HepG2 (cell line): ENCODE results near the gene CFAP97. TPM values are rescaled to one million over a fixed set of nuclear protein-coding genes. Genes with fewer than 3 reads are reported as not detected.

Experiments
- FOSL1 ChIP-seq: sonication (generic); formaldehyde crosslinking; IDR thresholded peaks from 2 replicates; pipeline ENCODE4 v1.9.0; 2021; ENCODE audit warnings: missing genetic modification reagents, borderline replicate concordance
- FOXP1 ChIP-seq, 2 experiments: fragments of 450-650 bp in 1 of 2; IDR thresholded peaks; 2 replicates each; pipeline ENCODE4 v1.6.1; 2017 to 2018; ENCODE audit warnings: antibody characterized with exemption in 1 of 2
- MEIS2 ChIP-seq: sonication (generic); formaldehyde crosslinking; IDR thresholded peaks from 2 replicates; pipeline ENCODE4 v1.9.0; 2021; ENCODE audit warnings: mild to moderate bottlenecking, missing genetic modification reagents
- NCOA2 ChIP-seq: sonication (generic); formaldehyde crosslinking; IDR thresholded peaks from 2 replicates; pipeline ENCODE4 v1.8.0; 2022; ENCODE audit warnings: inconsistent platforms
- ZFY ChIP-seq: sonication (generic); formaldehyde crosslinking; IDR thresholded peaks from 2 replicates; pipeline ENCODE4 v1.4.0; 2020; ENCODE audit warnings: missing genetic modification reagents
- ZNF569 ChIP-seq: sonication (generic); formaldehyde crosslinking; IDR thresholded peaks from 2 replicates; pipeline ENCODE4 v1.5.0; 2020; ENCODE audit warnings: mild to moderate bottlenecking, missing genetic modification reagents, moderate library complexity, borderline replicate concordance
- polyA plus RNA-seq, 8 experiments: library from polyadenylated mRNA; depleted of rRNA in 3 of 8; stranded (reverse) in 7 of 8; unstranded in 1 of 8; fragments of >200 nt; fragmentation: Illumina TruSeq in 4 of 8; extraction: Trizol in 4 of 8; gene quantifications; 2 replicates each; pipeline versions ENCODE4 v1.2.1 to v1.2.3, GENCODE V29; 2011 to 2016; ENCODE audit warnings: low read depth in 4 of 8, missing spikeins in 1 of 8, mixed read lengths in 1 of 8; ENCODE audit not compliant: insufficient read depth in 1 of 8
- total RNA-seq, 5 experiments: library from RNA; depleted of rRNA; stranded (reverse); fragments of >200 nt; fragmentation: Illumina TruSeq; extraction: Trizol; gene quantifications; 2 replicates each; pipeline ENCODE4 v1.2.3, GENCODE V29; 2016; ENCODE audit warnings: low read depth in 1 of 5
- TF ChIP-seq, protein P1 (sequence below): IDR thresholded peaks from 2 replicates; pipeline ENCODE4 v1.6.1; 2016; ENCODE audit warnings: low read depth, missing genetic modification reagents, missing compliant biosample characterization
- TF ChIP-seq, protein P2 (sequence below): sonication (generic); formaldehyde crosslinking; IDR thresholded peaks from 2 replicates; pipeline ENCODE4 v1.4.0; 2020; ENCODE audit warnings: missing genetic modification reagents, low read depth, mild to moderate bottlenecking, borderline replicate concordance
- TF ChIP-seq, protein P3 (sequence below): IDR thresholded peaks from 2 replicates; pipeline ENCODE4 v1.4.0; 2020; ENCODE audit warnings: mild to moderate bottlenecking, missing genetic modification reagents
- TF ChIP-seq, protein P4 (sequence below), 2 experiments: fragments of 450-650 bp in 1 of 2; sonication (generic) in 1 of 2; formaldehyde crosslinking; IDR thresholded peaks; 2 replicates each; pipeline versions ENCODE4 v1.5.0 to v1.8.0; 2020 to 2022; ENCODE audit warnings: mild to moderate bottlenecking in 1 of 2, missing genetic modification reagents in 1 of 2
- TF ChIP-seq, protein P5 (sequence below): sonication (generic); formaldehyde crosslinking; IDR thresholded peaks from 2 replicates; pipeline ENCODE4 v1.4.0; 2020; ENCODE audit warnings: missing genetic modification reagents, borderline replicate concordance

CFAP97 gene
- total and polyA plus RNA-seq, 2 of the 13 experiments (the other 11 are each of a cell fraction or from before 2014, with no cell fraction given), result 32.1 to 44.4 TPM

DNA sequence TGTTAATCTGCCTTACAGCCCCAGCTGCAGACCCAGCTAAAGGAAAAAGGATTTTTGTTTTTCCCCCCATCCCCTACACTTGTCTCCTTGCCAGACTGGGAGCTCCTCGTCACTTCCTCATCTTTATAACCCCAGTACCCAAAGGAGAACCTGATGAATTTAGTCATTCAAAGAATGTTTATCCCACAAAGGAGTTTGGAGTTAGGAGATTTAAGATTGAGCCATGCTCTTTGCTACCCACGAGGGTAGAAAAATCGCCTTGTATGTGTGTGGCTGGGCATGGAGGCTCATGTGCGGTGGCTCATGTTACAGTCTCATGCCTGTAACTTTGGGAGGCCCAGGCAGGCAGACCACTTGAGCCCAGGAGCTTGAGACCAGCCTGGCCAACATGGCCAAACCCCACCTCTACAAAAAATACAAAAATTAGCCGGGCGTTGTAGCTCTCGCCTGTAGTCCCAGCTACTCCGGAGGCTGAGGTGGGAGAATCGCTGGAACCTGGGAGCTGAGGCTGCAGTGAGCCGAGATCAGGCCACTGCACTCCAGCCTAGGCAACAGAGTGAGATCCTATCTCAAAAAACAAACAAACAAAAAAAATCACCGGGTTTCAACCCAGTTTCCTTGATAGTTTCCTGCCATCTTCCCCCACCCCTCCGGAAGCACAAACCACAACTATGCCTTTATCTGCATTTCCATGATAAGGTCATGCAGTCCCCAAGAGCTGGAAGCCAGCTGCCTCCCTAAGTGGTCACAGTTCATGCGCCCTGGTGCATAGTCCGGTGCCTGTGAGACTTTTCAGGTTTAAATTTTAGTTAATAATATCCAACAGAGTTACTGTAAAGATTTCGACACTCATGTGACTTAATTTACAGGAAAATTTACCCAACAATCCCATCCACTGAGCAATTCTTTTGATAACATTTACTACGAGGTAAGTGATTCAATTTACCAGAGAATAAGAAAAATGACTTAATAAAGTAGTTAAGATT is 1.5 kb downstream of the CFAP97 start (continued):
- TF ChIP-seq, protein P1, sequence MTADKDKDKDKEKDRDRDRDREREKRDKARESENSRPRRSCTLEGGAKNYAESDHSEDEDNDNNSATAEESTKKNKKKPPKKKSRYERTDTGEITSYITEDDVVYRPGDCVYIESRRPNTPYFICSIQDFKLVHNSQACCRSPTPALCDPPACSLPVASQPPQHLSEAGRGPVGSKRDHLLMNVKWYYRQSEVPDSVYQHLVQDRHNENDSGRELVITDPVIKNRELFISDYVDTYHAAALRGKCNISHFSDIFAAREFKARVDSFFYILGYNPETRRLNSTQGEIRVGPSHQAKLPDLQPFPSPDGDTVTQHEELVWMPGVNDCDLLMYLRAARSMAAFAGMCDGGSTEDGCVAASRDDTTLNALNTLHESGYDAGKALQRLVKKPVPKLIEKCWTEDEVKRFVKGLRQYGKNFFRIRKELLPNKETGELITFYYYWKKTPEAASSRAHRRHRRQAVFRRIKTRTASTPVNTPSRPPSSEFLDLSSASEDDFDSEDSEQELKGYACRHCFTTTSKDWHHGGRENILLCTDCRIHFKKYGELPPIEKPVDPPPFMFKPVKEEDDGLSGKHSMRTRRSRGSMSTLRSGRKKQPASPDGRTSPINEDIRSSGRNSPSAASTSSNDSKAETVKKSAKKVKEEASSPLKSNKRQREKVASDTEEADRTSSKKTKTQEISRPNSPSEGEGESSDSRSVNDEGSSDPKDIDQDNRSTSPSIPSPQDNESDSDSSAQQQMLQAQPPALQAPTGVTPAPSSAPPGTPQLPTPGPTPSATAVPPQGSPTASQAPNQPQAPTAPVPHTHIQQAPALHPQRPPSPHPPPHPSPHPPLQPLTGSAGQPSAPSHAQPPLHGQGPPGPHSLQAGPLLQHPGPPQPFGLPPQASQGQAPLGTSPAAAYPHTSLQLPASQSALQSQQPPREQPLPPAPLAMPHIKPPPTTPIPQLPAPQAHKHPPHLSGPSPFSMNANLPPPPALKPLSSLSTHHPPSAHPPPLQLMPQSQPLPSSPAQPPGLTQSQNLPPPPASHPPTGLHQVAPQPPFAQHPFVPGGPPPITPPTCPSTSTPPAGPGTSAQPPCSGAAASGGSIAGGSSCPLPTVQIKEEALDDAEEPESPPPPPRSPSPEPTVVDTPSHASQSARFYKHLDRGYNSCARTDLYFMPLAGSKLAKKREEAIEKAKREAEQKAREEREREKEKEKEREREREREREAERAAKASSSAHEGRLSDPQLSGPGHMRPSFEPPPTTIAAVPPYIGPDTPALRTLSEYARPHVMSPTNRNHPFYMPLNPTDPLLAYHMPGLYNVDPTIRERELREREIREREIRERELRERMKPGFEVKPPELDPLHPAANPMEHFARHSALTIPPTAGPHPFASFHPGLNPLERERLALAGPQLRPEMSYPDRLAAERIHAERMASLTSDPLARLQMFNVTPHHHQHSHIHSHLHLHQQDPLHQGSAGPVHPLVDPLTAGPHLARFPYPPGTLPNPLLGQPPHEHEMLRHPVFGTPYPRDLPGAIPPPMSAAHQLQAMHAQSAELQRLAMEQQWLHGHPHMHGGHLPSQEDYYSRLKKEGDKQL (CRISPR knock-in tag), result peak; percentile 76; the same call in 1 of the 2 replicates
- TF ChIP-seq, protein P2, sequence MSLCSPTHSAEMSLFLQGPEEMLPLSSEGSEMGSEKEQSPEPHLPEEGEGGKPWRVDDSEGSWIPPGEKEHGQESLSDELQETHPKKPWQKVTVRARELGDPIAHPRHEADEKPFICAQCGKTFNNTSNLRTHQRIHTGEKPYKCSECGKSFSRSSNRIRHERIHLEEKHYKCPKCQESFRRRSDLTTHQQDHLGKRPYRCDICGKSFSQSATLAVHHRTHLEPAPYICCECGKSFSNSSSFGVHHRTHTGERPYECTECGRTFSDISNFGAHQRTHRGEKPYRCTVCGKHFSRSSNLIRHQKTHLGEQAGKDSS (CRISPR knock-in tag), result no peak
- TF ChIP-seq, protein P3, sequence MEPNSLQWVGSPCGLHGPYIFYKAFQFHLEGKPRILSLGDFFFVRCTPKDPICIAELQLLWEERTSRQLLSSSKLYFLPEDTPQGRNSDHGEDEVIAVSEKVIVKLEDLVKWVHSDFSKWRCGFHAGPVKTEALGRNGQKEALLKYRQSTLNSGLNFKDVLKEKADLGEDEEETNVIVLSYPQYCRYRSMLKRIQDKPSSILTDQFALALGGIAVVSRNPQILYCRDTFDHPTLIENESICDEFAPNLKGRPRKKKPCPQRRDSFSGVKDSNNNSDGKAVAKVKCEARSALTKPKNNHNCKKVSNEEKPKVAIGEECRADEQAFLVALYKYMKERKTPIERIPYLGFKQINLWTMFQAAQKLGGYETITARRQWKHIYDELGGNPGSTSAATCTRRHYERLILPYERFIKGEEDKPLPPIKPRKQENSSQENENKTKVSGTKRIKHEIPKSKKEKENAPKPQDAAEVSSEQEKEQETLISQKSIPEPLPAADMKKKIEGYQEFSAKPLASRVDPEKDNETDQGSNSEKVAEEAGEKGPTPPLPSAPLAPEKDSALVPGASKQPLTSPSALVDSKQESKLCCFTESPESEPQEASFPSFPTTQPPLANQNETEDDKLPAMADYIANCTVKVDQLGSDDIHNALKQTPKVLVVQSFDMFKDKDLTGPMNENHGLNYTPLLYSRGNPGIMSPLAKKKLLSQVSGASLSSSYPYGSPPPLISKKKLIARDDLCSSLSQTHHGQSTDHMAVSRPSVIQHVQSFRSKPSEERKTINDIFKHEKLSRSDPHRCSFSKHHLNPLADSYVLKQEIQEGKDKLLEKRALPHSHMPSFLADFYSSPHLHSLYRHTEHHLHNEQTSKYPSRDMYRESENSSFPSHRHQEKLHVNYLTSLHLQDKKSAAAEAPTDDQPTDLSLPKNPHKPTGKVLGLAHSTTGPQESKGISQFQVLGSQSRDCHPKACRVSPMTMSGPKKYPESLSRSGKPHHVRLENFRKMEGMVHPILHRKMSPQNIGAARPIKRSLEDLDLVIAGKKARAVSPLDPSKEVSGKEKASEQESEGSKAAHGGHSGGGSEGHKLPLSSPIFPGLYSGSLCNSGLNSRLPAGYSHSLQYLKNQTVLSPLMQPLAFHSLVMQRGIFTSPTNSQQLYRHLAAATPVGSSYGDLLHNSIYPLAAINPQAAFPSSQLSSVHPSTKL (CRISPR knock-in tag), result peak; percentile 78
- TF ChIP-seq MEIS2 (CRISPR knock-in tag) (peak; percentile 57; the same call in 1 of the 2 replicates), ZNF569 (CRISPR knock-in tag) (no peak), FOXP1 (IDR thresholded peaks at IDR 0.05) (no peak), FOXP1 (CRISPR knock-in tag; IDR thresholded peaks at IDR 0.05) (peak; percentile 81), FOSL1 (no peak), ZFY (CRISPR knock-in tag) (peak; percentile 15; the same call in 1 of the 2 replicates), NCOA2 (CRISPR knock-in tag) (peak; percentile 81)
- TF ChIP-seq, protein P4, sequence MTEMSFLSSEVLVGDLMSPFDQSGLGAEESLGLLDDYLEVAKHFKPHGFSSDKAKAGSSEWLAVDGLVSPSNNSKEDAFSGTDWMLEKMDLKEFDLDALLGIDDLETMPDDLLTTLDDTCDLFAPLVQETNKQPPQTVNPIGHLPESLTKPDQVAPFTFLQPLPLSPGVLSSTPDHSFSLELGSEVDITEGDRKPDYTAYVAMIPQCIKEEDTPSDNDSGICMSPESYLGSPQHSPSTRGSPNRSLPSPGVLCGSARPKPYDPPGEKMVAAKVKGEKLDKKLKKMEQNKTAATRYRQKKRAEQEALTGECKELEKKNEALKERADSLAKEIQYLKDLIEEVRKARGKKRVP (CRISPR knock-in tag; IDR thresholded peaks at IDR 0.05), result peak in 1 of 2 experiments; percentile 85; a peak in 2 of 4 replicates
- TF ChIP-seq, protein P5, sequence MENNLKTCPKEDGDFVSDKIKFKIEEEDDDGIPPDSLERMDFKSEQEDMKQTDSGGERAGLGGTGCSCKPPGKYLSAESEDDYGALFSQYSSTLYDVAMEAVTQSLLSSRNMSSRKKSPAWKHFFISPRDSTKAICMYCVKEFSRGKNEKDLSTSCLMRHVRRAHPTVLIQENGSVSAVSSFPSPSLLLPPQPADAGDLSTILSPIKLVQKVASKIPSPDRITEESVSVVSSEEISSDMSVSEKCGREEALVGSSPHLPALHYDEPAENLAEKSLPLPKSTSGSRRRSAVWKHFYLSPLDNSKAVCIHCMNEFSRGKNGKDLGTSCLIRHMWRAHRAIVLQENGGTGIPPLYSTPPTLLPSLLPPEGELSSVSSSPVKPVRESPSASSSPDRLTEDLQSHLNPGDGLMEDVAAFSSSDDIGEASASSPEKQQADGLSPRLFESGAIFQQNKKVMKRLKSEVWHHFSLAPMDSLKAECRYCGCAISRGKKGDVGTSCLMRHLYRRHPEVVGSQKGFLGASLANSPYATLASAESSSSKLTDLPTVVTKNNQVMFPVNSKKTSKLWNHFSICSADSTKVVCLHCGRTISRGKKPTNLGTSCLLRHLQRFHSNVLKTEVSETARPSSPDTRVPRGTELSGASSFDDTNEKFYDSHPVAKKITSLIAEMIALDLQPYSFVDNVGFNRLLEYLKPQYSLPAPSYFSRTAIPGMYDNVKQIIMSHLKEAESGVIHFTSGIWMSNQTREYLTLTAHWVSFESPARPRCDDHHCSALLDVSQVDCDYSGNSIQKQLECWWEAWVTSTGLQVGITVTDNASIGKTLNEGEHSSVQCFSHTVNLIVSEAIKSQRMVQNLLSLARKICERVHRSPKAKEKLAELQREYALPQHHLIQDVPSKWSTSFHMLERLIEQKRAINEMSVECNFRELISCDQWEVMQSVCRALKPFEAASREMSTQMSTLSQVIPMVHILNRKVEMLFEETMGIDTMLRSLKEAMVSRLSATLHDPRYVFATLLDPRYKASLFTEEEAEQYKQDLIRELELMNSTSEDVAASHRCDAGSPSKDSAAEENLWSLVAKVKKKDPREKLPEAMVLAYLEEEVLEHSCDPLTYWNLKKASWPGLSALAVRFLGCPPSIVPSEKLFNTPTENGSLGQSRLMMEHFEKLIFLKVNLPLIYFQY (CRISPR knock-in tag), result 0 out of 2 replicates have a peak, but pooled peaks have one; percentile 41
